Spinal cord (tissue), 10 donors: ENCODE measurements around the gene TIMMDC1. TPM values are rescaled to one million over a fixed set of nuclear protein-coding genes. Genes with fewer than 3 reads are reported as not detected.

ENCODE experiments used
- DNase-seq, 6 donors: peaks; one replicate each; pipeline versions ENCODE4 v3.0.0 to v3.0.0-alpha.2; 2013 to 2015; ENCODE audit warnings: low spot score in 6 of 6, low read depth in 4 of 6
- H3K27ac ChIP-seq: one replicate; pipeline ENCODE4 v1.5.1; 2013; ENCODE audit warnings: low read depth, low read length, control low read depth
- H3K27me3 ChIP-seq: one replicate; pipeline ENCODE4 v1.6.1; 2013; ENCODE audit warnings: low read length; ENCODE audit not compliant: control insufficient read depth, insufficient read depth
- H3K36me3 ChIP-seq: one replicate; pipeline ENCODE4 v1.6.1; 2013; ENCODE audit warnings: low read length; ENCODE audit not compliant: control insufficient read depth, insufficient read depth
- H3K4me1 ChIP-seq: one replicate; pipeline ENCODE4 v1.6.1; 2013; ENCODE audit warnings: low read length; ENCODE audit not compliant: control insufficient read depth, insufficient read depth
- H3K4me3 ChIP-seq: one replicate; pipeline ENCODE4 v1.5.1; 2013; ENCODE audit warnings: low read depth, low read length, control low read depth
- H3K9me3 ChIP-seq: one replicate; pipeline ENCODE4 v1.6.1; 2013; ENCODE audit warnings: low read length; ENCODE audit not compliant: control insufficient read depth, insufficient read depth
- WGBS: methylation state at CpG from one replicate; pipeline ENCODE4 v1.1.5; 2013; ENCODE audit warnings: missing lambda C conversion rate; ENCODE audit not compliant: insufficient coverage; 5-methylcytosine and 5-hydroxymethylcytosine counted together
- long read RNA-seq, 4 donors: transcript quantifications; one replicate each; lab custom pipeline, GENCODE V29; 2026
- polyA plus RNA-seq, 2 donors: library from polyadenylated mRNA; unstranded; fragments of 120-200 nt; gene quantifications; one replicate each; pipeline ENCODE4 v1.2.1, GENCODE V29; 2013; ENCODE audit not compliant: insufficient read length in 2 of 2
- total RNA-seq, 2 donors: library from RNA; depleted of rRNA in 1 of 2; stranded (reverse); fragments of 120-200 nt in 1 of 2; fragments of >200 nt in 1 of 2; gene quantifications; one replicate each; pipeline versions ENCODE4 v1.2.3 to v1.2.4, GENCODE V29; 2013 to 2014
- donor health status: healthy.

The TIMMDC1 gene, protein sequence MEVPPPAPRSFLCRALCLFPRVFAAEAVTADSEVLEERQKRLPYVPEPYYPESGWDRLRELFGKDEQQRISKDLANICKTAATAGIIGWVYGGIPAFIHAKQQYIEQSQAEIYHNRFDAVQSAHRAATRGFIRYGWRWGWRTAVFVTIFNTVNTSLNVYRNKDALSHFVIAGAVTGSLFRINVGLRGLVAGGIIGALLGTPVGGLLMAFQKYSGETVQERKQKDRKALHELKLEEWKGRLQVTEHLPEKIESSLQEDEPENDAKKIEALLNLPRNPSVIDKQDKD
- 10 to 100 TPM; 49.5 to 89.7 TPM for total RNA-seq
- polyA plus RNA-seq = 100 to 1,000 TPM; 104 to 105 TPM
- long read RNA-seq, donor 1, transcript TIMMDC1-208 (7 exons, 2,394 nt) = major isoform, 17 of 38 reads
- long read RNA-seq, donor 1, partial matches to known transcripts = 21 of 38 reads
- long read RNA-seq, donor 1, other reads (novel, unspliced or antisense) = 0 of 38 reads
- long read RNA-seq, donor 2, transcript TIMMDC1-208 (7 exons, 2,394 nt) = major isoform, 11 of 23 reads
- long read RNA-seq, donor 2, partial matches to known transcripts = 12 of 23 reads
- long read RNA-seq, donor 2, other reads (novel, unspliced or antisense) = 0 of 23 reads
- long read RNA-seq, donor 3, transcript TIMMDC1-208 (7 exons, 2,394 nt) = major isoform, 5 of 14 reads
- long read RNA-seq, donor 3, partial matches to known transcripts = 8 of 14 reads
- long read RNA-seq, donor 3, other reads (novel, unspliced or antisense) = 0 of 14 reads
- long read RNA-seq, donor 4, transcript TIMMDC1-208 (7 exons, 2,394 nt) = major isoform, 33 of 93 reads
- long read RNA-seq, donor 4, partial matches to known transcripts = 59 of 93 reads
- long read RNA-seq, donor 4, other reads (novel, unspliced or antisense) = 0 of 93 reads

DNA sequence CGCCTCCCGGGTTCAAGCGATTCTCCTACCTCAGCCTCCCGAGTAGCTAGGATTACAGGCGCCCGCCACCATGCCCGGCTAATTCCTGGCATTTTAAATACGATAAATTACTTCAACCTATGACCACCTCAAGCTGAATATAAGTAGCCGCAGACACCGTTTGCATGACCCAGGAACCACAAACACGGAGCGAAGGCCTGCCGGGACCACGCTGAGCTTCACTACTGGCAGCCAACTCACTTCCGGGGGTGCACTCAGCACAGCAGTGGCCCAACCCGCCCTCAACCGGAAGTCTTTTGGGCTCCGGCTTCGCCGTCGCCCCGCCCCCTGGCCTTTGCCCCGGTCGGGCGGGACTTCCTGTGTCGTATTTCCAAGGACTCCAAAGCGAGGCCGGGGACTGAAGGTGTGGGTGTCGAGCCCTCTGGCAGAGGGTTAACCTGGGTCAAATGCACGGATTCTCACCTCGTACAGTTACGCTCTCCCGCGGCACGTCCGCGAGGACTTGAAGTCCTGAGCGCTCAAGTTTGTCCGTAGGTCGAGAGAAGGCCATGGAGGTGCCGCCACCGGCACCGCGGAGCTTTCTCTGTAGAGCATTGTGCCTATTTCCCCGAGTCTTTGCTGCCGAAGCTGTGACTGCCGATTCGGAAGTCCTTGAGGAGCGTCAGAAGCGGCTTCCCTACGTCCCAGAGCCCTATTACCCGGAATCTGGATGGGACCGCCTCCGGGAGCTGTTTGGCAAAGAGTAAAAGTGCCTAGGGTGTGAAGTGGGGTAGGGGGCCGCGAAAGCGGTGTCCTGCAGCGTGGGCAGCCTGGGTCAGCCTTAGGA lies at the start of gene TIMMDC1:
Gene TIMMDC1, plus strand, starts transcription at position 362 of the 826 bp plus-strand sequence. Its CDS starts 187 bp downstream, at position 549.
- peaks cover 10% of the 10 kb centered on the region for H3K4me1 ChIP-seq
- H3K4me3 ChIP-seq = peak within 1 kb of the TSS; percentile 95
- DNase-seq = peak; percentile 96 to 99 (median 96)
- no peaks in the 10 kb centered on the region for H3K36me3 ChIP-seq
- no peaks in the 10 kb centered on the region for H3K9me3 ChIP-seq
- H3K27me3 ChIP-seq = no peaks in the 10 kb centered on the region
- H3K27ac ChIP-seq = peak within 1 kb of the TSS; percentile 96
- WGBS = under 1% methylated on average over 56 of the region's 58 CpGs

DNA sequence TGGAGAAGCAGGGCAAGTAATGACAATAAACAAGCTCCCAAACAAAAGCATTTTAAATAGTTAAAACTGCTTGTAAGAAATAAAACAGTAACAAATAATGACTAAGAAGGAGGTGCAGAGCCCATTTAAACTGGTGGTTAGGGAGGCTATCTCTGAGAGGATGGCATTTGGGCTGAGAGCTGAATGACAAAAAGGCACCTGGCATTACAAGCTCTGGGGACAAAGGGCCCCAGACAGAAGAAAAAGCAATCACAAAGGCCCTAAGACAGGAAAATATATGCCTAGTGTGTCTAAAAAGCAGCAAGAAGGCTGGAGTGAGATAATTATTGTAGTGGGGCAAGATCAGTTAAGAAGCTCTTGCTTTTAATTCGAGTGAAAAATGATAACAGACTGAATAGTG lies 44.5 kb upstream of the TIMMDC1 start:
- Histone ChIP-seq H3K27me3 (no peaks in the 10 kb centered on the region), H3K9me3 (no peaks in the 10 kb centered on the region), H3K4me3 (no peak overlapping the region), H3K36me3 (peaks cover 31% of the 10 kb centered on the region), H3K4me1 (no peaks in the 10 kb centered on the region), H3K27ac (no peak overlapping the region)
- WGBS = no CpG with 5 or more reads among the region's 1 CpG
- no peak for DNase-seq

DNA sequence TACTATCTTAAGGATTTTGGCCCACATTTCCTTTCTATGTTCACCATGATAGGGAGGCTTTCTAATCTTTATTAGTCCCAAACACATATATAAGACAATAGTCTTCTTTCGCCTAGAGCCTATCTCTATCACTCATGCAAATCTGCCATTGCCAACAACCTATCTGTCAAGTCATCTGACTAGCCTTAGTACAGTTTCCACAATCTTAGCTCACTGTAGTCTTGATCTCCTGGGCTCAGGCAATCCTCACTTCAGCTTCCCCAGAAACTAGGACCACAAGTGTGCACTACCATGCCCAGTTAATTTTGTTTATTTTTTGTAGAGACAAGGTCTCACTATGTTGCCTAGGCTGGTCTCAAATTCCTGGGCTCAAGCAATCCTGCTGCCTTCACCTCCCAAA lies 41.9 kb upstream of the TIMMDC1 start:
- H3K4me3 ChIP-seq = no peak overlapping the region
- H3K27me3 ChIP-seq = no peaks in the 10 kb centered on the region
- H3K27ac ChIP-seq = no peak overlapping the region
- peaks cover 27% of the 10 kb centered on the region for H3K36me3 ChIP-seq
- DNase-seq = no peak
- H3K9me3 ChIP-seq = no peaks in the 10 kb centered on the region
- WGBS = 100% methylated on average over 1 of the region's 1 CpG
- H3K4me1 ChIP-seq = no peaks in the 10 kb centered on the region

DNA sequence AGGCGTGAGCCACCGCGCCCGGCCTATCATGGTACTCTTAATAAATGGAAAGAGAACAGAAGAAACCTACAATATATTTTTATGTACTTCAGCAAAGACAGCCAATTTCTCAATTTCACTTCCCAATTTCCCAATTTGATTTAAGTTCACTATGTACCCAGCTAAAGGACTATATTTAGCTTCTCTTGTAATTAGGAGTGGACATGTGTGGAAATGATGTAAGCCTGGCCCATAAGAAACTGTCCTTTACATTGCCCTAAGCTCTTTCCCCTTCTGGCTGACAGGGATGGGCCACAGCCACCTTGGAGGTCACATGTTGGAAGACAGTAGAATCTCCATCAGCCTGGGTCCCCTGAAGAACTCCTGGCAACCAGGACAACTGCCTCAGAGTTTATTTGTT lies 41.1 kb upstream of the TIMMDC1 start:
- peaks cover 3% of the 10 kb centered on the region for H3K4me1 ChIP-seq
- peaks cover 25% of the 10 kb centered on the region for H3K36me3 ChIP-seq
- H3K9me3 ChIP-seq = no peaks in the 10 kb centered on the region
- WGBS = 100% methylated on average over 1 of the region's 4 CpGs
- no peaks in the 10 kb centered on the region for H3K27me3 ChIP-seq
- no peak overlapping the region for H3K4me3 ChIP-seq
- no peak overlapping the region for H3K27ac ChIP-seq
- DNase-seq = no peak

DNA sequence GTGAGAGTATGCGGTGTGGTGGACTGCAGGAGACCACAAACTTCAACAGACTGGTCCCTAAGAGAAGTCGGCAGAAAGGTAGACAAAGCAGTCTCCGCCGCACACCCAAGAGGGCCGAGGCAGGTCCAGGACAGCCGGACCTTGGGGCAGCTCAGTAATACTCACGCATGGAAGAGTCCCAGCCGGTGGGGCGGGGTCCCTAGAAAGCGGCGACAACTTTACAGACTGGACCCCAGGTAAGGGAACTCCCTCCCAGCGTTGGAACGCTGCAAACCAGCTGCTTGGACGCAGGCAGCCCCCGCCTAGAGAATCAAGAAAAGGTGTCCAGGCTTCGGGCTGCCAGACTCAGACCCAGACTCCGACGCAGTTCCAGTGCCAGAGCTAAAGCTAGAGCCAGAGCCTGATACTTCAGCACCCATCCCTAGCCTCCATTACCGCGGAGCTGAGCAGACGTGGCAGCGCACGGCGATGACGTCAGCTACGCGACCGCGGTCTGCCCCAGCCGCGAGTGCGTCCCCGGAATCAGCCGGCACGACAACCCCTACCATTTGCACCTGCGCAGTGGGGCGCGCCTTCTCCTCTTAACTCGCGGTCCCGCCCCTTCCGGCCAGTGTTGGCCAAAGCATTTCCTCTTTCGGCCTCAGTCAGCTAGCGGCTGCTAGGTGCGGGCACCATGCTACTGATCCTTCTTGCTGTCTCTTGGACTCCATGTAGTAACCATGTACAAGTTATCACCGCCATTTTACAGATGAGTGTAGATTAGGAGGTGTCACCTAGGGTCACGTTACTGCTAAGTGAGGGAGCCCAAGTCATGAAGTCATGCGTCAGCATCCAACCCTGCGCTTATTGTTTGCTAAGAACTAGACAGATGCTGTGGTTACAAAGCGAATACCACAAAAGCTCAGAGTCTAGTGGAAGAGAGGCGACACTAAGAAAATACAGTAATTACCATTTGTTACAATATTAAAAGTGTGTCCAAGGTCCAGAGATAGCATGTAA lies 34.9 kb upstream of the TIMMDC1 start, which contains the start of gene TMEM39A:
Gene TMEM39A, minus strand, starts transcription at position 445 of the 999 bp plus-strand sequence. CDS start 1,541 bp downstream, outside the sequence.
- Histone ChIP-seq H3K9me3 (no peaks in the 10 kb centered on the region), H3K36me3 (peaks cover 4% of the 10 kb centered on the region), H3K27me3 (no peaks in the 10 kb centered on the region), H3K4me1 (peaks cover 3% of the 10 kb centered on the region), H3K4me3 (peak within 1 kb of the TSS; percentile 100), H3K27ac (peak within 1 kb of the TSS; percentile 92)
- DNase-seq = peak; percentile 92 to 100 (median 99)
- 3% methylated on average over 47 of the region's 51 CpGs for WGBS

DNA sequence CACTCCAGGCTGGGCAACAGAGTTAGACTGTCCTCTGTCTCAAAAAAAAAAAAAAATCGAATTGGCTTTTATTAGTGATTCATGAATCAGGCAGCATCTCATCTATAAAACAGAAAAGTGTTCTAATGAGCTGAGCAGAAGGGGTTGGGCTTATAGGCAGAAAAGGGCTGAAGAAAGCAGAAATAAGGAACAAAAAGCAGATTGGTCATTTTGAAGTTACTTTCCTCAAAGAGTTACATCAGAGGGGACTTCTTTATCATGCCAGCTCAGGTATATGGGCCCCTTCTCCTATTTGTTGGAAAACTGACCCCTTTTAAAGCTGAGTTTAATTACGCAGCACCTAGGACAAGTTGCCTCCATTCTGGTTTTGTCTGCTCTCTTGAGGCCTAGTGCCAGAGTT lies 30.3 kb upstream of the TIMMDC1 start:
- H3K36me3 ChIP-seq = peaks cover 8% of the 10 kb centered on the region
- WGBS = 100% methylated on average over 1 of the region's 2 CpGs
- peak overlapping the region; percentile 83 for H3K4me3 ChIP-seq
- no peaks in the 10 kb centered on the region for H3K27me3 ChIP-seq
- DNase-seq = no peak
- H3K27ac ChIP-seq = no peak overlapping the region
- no peaks in the 10 kb centered on the region for H3K9me3 ChIP-seq
- H3K4me1 ChIP-seq = no peaks in the 10 kb centered on the region

DNA sequence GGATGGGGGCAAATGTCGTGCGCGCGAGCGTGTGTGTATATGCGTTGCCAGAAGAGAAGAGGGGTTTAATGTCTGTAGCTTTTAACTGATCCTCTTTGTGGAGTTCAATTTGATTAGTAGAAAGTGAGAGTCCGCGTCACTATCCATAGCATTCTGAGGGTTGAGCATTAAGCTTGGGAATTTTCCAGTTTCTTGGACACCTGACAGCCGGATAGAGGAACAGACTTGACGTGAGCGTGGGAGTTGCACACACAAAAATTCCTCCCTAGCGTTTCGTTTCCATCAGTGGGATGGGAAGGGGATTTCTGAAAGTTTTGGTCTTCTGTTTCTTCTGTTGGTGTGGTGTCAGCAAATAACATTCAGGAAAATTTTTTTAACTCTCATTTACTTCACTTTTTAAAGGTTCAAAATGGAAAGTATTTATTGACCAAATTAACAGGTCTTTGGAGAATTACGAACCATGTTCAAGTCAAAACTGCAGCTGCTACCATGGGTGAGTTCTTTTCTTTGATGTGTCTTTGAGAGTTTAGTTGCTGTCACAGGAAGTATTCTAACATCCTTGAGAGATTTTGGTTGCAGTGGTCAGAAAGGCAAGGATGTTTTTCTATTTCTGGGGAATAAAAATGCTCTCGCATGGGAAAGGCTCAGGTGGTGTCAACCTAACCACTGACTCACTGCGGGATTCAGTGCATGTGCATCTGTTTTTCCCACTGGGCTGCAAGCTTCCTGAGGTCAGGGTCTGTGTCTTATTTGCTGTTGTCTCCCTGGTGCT lies 28.7 kb upstream of the TIMMDC1 start:
- no peaks in the 10 kb centered on the region for H3K9me3 ChIP-seq
- H3K36me3 ChIP-seq = peaks cover 13% of the 10 kb centered on the region
- peak overlapping the region; percentile 83 for H3K27ac ChIP-seq
- H3K27me3 ChIP-seq = no peaks in the 10 kb centered on the region
- no peaks in the 10 kb centered on the region for H3K4me1 ChIP-seq
- H3K4me3 ChIP-seq = peak overlapping the region; percentile 83
- DNase-seq = peak in 2 of 6 donors; percentile 7 to 17
- WGBS = 18% methylated on average over 8 of the region's 16 CpGs

DNA sequence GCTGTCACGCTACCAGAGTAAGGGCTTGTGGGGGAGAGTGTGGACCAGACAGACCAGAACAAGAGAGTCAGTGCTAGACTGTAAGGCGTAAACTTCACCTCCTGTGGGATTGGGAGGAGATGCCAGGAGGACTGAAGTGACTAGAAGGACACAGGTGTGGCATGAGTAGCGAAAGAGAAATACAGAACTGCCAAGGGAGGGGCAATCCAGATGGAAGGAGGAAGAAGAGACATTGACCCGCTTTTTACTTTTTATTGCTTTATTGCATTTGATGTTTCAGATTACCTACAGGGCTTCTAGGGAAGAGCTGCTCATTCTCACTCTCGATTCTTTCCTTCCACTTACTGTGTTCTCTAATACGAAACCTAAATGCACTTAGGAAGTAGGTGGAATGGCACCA lies 27.5 kb upstream of the TIMMDC1 start:
- WGBS = 87% methylated on average over 2 of the region's 6 CpGs
- DNase-seq = no peak
- Histone ChIP-seq H3K9me3 (no peaks in the 10 kb centered on the region), H3K4me3 (no peak overlapping the region), H3K36me3 (peaks cover 18% of the 10 kb centered on the region), H3K4me1 (no peaks in the 10 kb centered on the region), H3K27me3 (no peaks in the 10 kb centered on the region), H3K27ac (no peak overlapping the region)
